HL-60 (cell line): ENCODE results near the gene PIR.

Source experiments
- DNase-seq, 2 experiments: peaks; one replicate each; pipeline ENCODE4 v3.0.0-alpha.2; 2010 to 2020; ENCODE audit warnings: low read depth in 1 of 2, low spot score in 1 of 2
- H3K27ac ChIP-seq: fragments of 250-450 bp; sonication (Bioruptor Pico); replicated peaks from 2 replicates; pipeline ENCODE4 v1.5.1; 2020; ENCODE audit warnings: mild to moderate bottlenecking, moderate library complexity
- H3K27me3 ChIP-seq: fragments of 250-450 bp; sonication (Bioruptor Pico); 2 replicates; pipeline ENCODE4 v1.5.1; 2021; ENCODE audit warnings: mild to moderate bottlenecking, moderate library complexity; ENCODE audit not compliant: insufficient read depth, poor library complexity, severe bottlenecking
- H3K4me3 ChIP-seq: replicated peaks from 2 replicates; pipeline ENCODE4 v1.5.1; 2011; ENCODE audit warnings: mild to moderate bottlenecking, control low read depth, low read length; ENCODE audit not compliant: insufficient read depth
- GABPA ChIP-seq: IDR thresholded peaks from 2 replicates; pipeline ENCODE4 v1.6.1; 2012; ENCODE audit warnings: low read depth
- POLR2AphosphoS5 ChIP-seq: IDR thresholded peaks from 2 replicates; pipeline ENCODE4 v1.6.1; 2012; ENCODE audit warnings: low read depth
- REST ChIP-seq: IDR thresholded peaks from 2 replicates; pipeline ENCODE4 v1.6.1; 2012; ENCODE audit warnings: low read depth; ENCODE audit not compliant: insufficient replicate concordance
- SPI1 ChIP-seq: IDR thresholded peaks from 2 replicates; pipeline ENCODE4 v1.6.1; 2012; ENCODE audit warnings: low read depth, mild to moderate bottlenecking, borderline replicate concordance
- TF ChIP-seq, protein P1 (sequence below): IDR thresholded peaks from one replicate; pipeline ENCODE4 v1.5.1; 2011; ENCODE audit warnings: low read length, control low read depth, inconsistent platforms; ENCODE audit not compliant: insufficient read depth

The PIR gene

GRCh38 chrX:15343075-15343476 lies 150.1 kb downstream of the PIR start:
- DNase-seq, result no peak
- no peak overlapping the region for H3K4me3 ChIP-seq
- H3K27ac ChIP-seq, result no peak overlapping the region
- TF ChIP-seq GABPA, result no peak
- TF ChIP-seq, protein P1, sequence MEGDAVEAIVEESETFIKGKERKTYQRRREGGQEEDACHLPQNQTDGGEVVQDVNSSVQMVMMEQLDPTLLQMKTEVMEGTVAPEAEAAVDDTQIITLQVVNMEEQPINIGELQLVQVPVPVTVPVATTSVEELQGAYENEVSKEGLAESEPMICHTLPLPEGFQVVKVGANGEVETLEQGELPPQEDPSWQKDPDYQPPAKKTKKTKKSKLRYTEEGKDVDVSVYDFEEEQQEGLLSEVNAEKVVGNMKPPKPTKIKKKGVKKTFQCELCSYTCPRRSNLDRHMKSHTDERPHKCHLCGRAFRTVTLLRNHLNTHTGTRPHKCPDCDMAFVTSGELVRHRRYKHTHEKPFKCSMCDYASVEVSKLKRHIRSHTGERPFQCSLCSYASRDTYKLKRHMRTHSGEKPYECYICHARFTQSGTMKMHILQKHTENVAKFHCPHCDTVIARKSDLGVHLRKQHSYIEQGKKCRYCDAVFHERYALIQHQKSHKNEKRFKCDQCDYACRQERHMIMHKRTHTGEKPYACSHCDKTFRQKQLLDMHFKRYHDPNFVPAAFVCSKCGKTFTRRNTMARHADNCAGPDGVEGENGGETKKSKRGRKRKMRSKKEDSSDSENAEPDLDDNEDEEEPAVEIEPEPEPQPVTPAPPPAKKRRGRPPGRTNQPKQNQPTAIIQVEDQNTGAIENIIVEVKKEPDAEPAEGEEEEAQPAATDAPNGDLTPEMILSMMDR, result no peak
- TF ChIP-seq SPI1, result no peak
- no peak for TF ChIP-seq REST
- no peak for TF ChIP-seq POLR2AphosphoS5
- H3K27me3 ChIP-seq, result peaks cover 3% of the 10 kb centered on the region

DNA sequence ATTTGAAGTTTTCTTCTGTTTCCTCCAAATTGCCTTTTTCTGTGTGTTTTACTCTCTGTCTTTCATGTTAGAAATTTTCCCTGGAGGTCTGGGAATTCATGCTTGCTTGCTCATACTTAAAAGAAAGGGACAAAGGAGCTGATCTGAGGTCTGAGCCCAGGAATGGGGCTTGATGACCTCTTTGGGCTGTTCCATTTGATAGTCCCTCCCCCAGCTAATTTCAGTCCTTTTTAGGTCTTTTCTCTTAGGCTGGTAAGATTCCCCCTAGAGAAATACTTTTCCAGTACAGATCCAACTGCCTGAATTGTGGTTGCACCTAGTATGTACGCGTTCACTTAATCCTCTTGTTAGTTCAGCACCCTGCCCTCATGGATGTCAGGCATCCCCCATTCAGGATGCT lies 152.3 kb downstream of the PIR start:
- H3K27me3 ChIP-seq, result peaks cover 3% of the 10 kb centered on the region
- no peak for TF ChIP-seq REST
- TF ChIP-seq, protein P1, result no peak
- no peak for TF ChIP-seq SPI1
- no peak for TF ChIP-seq POLR2AphosphoS5
- no peak for TF ChIP-seq GABPA
- no peak overlapping the region for H3K27ac ChIP-seq
- no peak for DNase-seq
- no peak overlapping the region for H3K4me3 ChIP-seq

DNA sequence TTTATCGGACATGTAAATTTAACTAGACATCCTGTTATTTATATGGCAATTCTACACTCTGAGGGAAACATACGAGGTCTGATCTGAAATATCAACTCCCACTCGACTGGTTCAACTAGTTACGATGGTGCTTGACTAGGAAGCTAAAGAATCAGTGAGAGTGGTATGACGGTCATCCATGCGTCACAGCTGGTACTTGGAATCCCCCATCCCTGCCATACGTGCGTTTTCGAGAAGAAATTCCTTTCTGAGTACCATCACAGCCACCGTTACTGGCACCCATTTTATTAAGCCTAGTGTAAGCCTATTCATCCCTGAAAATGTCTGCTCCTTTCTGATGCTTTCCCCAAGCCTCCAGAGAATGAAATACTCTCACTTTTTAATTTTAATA lies 157.1 kb downstream of the PIR start:
- no peaks in the 10 kb centered on the region for H3K27me3 ChIP-seq
- no peak overlapping the region; the same call in 1 of the 2 replicates for H3K27ac ChIP-seq
- H3K4me3 ChIP-seq, result peak overlapping the region; percentile 43
- no peak for TF ChIP-seq SPI1
- DNase-seq, result no peak

- Histone ChIP-seq H3K27ac (peak within 1 kb of the TSS; percentile 65), H3K4me3 (peak within 1 kb of the TSS; percentile 80), H3K27me3 (no peaks in the 10 kb centered on the region)
- TF ChIP-seq REST (no peak), GABPA (no peak), POLR2AphosphoS5 (peak; percentile 47; the same call in 1 of the 2 replicates)
- DNase-seq, result peak; percentile 74 to 94
Observed at GRCh38 chrX:15335135-15336022, 157.8 kb downstream of the PIR start, which contains the start of gene PIGA. PIGA (minus strand) TSS chrX:15335523; CDS start chrX:15331930, 3,593 bp downstream.
